Endothelial cell of umbilical vein (primary cell): ENCODE results near the gene CP.

Experiments used
- CTCF ChIP-seq, 2 donors: IDR thresholded peaks; 1 replicate in 1 of 2; 2 replicates in 1 of 2; pipeline ENCODE4 v1.5.1; 2011; ENCODE audit warnings: low read length in 2 of 2, mild to moderate bottlenecking in 2 of 2, moderate library complexity in 2 of 2, control low read depth in 1 of 2, inconsistent platforms in 1 of 2, low read depth in 1 of 2; ENCODE audit not compliant: insufficient read depth in 1 of 2; ENCODE audit errors: extremely low read depth in 1 of 2
- EZH2 ChIP-seq: IDR thresholded peaks from 2 replicates; pipeline ENCODE4 v1.6.1; 2012; ENCODE audit warnings: borderline replicate concordance, low read depth, mild to moderate bottlenecking, moderate library complexity, low read length, inconsistent platforms; ENCODE audit not compliant: severe bottlenecking
- FOS ChIP-seq: IDR thresholded peaks from 2 replicates; pipeline ENCODE4 v1.6.1; 2011; ENCODE audit warnings: mild to moderate bottlenecking, low read length, moderate library complexity, borderline replicate concordance; ENCODE audit not compliant: insufficient read depth
- GATA2 ChIP-seq: IDR thresholded peaks from 2 replicates; pipeline ENCODE4 v1.7.0; 2011; ENCODE audit warnings: low read depth, mild to moderate bottlenecking, moderate library complexity, mixed read lengths, low read length; ENCODE audit not compliant: insufficient read length, insufficient read depth
- JUN ChIP-seq: IDR thresholded peaks from 2 replicates; pipeline ENCODE4 v1.6.1; 2011; ENCODE audit warnings: borderline replicate concordance, low read depth; ENCODE audit not compliant: insufficient read length, insufficient read depth
- MAX ChIP-seq: IDR thresholded peaks from 2 replicates; pipeline ENCODE4 v1.6.1; 2011; ENCODE audit not compliant: insufficient read depth, insufficient read length
- MYC ChIP-seq: IDR thresholded peaks from one replicate; pipeline ENCODE4 v1.6.1; 2011; ENCODE audit warnings: mild to moderate bottlenecking, low read depth, low read length
- POLR2A ChIP-seq: IDR thresholded peaks from 2 replicates; pipeline ENCODE4 v1.6.1; 2012; ENCODE audit warnings: low read depth, mild to moderate bottlenecking, control low read depth, low read length
- POLR2AphosphoS5 ChIP-seq: IDR thresholded peaks from 2 replicates; pipeline ENCODE4 v1.6.1; 2012; ENCODE audit warnings: low read depth, mild to moderate bottlenecking, control low read depth, low read length, moderate library complexity; ENCODE audit not compliant: insufficient read depth

DNA sequence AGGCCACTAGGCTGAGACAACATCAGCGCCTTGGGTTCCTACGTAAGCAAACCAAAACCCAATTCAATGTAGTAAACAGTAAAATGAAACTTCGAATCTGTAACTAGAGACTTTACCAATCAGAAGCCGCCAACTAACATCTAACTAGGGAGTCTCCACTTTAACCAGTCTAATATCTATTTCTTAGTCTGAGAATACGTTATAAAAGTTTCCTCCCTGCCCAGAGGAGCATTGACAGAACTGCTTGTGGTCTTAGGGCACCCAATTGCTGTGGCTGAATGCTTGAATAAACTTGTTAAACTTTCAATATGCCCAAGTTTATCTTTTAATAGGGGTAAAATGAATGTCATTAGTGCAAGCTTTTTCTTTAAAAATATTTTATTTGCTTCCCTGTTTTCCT is 4.3 kb downstream of the CP start:
- TF ChIP-seq CTCF (IDR thresholded peaks at IDR 0.05; ENCODE audit: extremely low read depth in 1 of 2, insufficient read depth in 1 of 2, low read depth in 1 of 2, low read length in 2 of 2): no peak
- TF ChIP-seq POLR2AphosphoS5: no peak
- TF ChIP-seq EZH2: no peak
- TF ChIP-seq POLR2A: no peak
- no peak for TF ChIP-seq JUN
- no peak for TF ChIP-seq MAX
- TF ChIP-seq MYC: no peak
- no peak for TF ChIP-seq GATA2
- no peak for TF ChIP-seq FOS
